GM23338 (cell line): ENCODE data around the gene ATP10B.

ENCODE experiments used
- CTCF ChIP-seq, 2 experiments: fragments of 200-600 bp in 1 of 2; sonication (generic) in 1 of 2; conservative IDR thresholded peaks; 2 replicates each; pipeline versions ENCODE4 v1.5.1 to v1.6.1; 2016 to 2017; ENCODE audit warnings: antibody characterized with exemption in 2 of 2, low read depth in 2 of 2, mild to moderate bottlenecking in 2 of 2, moderate library complexity in 1 of 2
- JUNB ChIP-seq: IDR thresholded peaks from one replicate; pipeline ENCODE4 v1.6.1; 2016; ENCODE audit warnings: antibody characterized with exemption; ENCODE audit not compliant: unreplicated experiment
- POLR2AphosphoS5 ChIP-seq: IDR thresholded peaks from 2 replicates; pipeline ENCODE4 v1.6.1; 2016; ENCODE audit warnings: antibody characterized with exemption, low read depth
- REST ChIP-seq: IDR thresholded peaks from one replicate; pipeline ENCODE4 v1.6.1; 2018; ENCODE audit warnings: antibody characterized with exemption; ENCODE audit not compliant: unreplicated experiment
- STAT1 ChIP-seq: IDR thresholded peaks from one replicate; pipeline ENCODE4 v1.6.1; 2016; ENCODE audit warnings: antibody characterized with exemption; ENCODE audit not compliant: unreplicated experiment

- no peak for TF ChIP-seq CTCF (conservative IDR thresholded peaks at IDR 0.05; ENCODE audit: low read depth in 2 of 2)
- TF ChIP-seq REST: no peak
- no peak for TF ChIP-seq STAT1
- TF ChIP-seq JUNB: no peak
- TF ChIP-seq POLR2AphosphoS5: no peak
Observed at GRCh38 chr5:160697281-160697680, 154.7 kb downstream of the ATP10B start.
